Retina (tissue), 1 donor: ENCODE data around the gene EID2B.

Source experiments
- DNase-seq: peaks from one replicate; pipeline ENCODE4 v3.0.0-alpha.2; 2016

EID2B gene

GRCh38 chr19:39498798-39499642 is 33.6 kb downstream of the EID2B start, which contains the start of gene DLL3:
TSS of gene DLL3 (plus strand) at chr19:39498947. CDS start at chr19:39498975, 28 bp downstream.
- peak; percentile 82 for DNase-seq

DNA sequence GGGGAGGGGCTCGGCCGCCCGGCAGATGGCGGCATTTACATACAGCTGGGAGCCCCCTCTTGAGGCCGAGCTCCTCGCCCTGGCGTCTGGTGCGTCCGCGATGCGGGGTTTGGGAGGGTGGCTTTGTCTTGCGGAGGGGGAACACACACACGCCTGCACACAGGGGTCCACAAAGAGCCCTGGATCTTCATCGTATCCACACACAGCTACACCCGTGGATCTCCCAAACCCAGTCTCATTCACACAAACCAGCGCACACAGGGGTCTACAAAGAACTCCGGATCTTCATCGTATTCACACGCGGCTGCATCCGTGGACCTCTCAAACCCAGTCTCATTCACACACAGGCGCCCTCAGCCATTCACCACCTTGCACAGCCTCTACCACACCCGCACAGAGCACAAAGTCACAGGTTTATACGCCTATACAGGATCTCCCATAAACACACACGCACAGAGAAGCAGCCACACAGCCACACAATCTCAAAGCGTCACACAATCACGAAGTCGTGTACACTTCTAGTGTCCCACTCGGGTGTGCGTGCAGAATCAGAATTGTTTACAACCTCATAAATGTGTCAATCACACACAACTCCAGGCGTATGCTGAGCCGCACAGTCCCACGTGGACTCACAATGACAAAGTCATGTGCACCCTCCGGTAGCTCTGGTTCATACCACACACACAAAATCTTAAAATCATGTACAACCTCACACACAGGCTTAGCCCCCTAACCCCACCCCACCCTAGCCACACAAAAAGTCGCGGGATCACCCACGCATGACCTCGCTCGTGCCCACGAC is 34.5 kb downstream of the EID2B start:
- peak; percentile 93 for DNase-seq

DNA sequence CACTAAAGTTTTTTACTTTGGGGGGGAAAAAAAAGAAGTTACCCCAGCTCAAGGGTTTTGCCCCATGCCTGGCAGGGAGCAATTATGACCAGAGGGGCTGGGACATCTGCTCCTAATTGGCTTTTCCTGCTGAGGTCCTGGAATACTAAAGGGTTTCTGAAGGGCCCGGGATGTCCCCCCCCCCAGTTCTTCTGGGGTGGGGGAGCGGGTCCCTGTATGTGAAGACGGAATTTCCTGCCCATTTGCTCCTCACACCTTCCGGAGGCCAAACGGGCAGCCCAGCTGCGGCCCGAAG is 35.0 kb downstream of the EID2B start:
- DNase-seq, result no peak

- DNase-seq, result no peak
Measured at GRCh38 chr19:39496063-39496462, 36.6 kb downstream of the EID2B start.

DNA sequence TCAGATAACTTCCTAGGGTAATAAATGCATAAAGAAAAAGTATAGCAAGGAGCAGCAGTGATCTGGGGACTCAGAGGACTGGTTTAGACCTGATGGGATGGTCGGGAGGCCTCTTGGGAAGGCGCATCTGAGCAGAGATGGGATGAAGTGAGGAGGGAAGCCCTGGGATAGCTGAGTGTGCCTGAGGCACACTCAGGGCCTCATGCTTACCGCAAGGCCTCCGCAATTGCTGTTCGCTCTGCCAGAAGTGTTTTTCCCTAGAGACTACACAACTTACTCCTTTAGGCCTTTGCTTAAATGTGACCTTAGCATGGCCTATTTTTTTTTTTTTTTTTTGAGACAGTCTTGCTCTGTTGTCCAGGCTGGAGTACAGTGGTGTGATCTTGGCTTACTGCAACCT is 38.0 kb downstream of the EID2B start:
- no peak for DNase-seq

- DNase-seq, result no peak
Measured at GRCh38 chr19:39492788-39493187, 39.9 kb downstream of the EID2B start.

GRCh38 chr19:39492225-39492624 is 40.4 kb downstream of the EID2B start:
- DNase-seq, result no peak

DNA sequence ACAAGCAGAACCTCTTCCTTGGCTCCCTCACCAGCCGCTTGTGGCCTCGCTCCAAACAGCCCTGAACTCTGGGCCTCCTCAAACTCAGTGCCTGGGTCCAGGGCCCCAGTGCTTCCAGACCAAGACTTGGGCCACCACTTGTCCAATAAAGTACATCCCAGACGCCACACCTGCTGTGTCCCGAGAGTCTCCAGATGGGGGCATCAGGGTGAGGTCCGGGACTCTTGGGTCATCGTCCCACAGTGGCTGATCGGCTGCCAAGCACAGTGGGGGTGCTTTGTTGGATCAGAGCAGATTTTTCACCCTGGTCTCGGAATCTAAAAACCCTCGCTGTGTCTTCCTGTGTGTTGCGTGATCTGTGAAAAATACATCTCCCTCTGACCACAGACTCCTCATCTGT is 42.9 kb downstream of the EID2B start:
- no peak for DNase-seq

DNA sequence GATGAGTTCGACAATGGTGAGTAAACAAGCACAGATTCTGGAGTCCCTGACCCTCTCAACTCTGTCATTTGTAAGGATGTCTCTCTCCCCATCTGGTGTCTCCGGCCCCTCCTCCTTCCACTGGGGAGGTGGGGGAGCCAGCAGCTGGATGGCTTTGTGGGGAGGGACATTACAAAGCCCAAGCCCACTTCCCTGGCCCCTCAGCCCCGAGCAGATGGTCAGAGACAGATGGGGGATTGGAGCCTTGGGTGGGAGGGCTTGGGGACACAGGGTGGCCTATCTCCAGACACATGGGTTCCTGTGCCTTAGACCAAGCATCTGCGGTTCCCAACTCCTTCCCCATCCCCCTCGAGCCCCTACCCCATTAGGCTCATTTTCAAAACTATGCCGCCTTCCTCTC is 49.5 kb downstream of the EID2B start:
- peak; percentile 49 for DNase-seq

DNA sequence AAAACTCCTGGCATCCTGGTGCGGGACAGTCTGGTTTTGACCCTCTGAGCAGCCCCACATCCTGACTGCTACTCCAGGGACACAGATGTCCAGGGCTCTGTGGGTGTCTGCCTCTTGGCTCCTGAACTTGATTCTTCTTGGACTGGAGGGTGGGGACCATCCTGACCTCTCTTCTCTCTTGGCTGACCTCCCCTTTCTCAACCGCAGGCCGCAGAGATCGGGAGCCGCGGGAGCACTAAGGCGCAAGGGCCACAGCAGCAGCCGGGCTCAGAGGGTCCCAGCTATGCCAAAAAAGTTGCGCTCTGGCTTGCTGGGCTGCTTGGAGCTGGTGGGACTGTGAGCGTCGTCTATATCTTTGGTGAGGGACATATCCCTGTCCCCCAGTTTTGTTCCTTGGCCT is 51.0 kb downstream of the EID2B start:
- no peak for DNase-seq

- no peak for DNase-seq
Measured at GRCh38 chr19:39481229-39481545, 51.5 kb downstream of the EID2B start.
